ENCODE measurements around the gene HOXB8. TPM values are rescaled to one million over a fixed set of nuclear protein-coding genes. Genes with fewer than 3 reads are reported as not detected.

Gene HOXB8
- total RNA-seq, 1 experiment from 2014 or later, result not detected

- Histone ChIP-seq H3K4me2 (ENCODE audit: low read length) (peak overlapping the region; percentile 85), H4K20me1 (ENCODE audit: low read length) (no peaks in the 10 kb centered on the region), H3K4me3 (ENCODE audit: low read length) (peak overlapping the region; percentile 70), H2AFZ (ENCODE audit: low read length) (peak overlapping the region; percentile 88), H3K36me3 (ENCODE audit: low read depth, low read length) (no peaks in the 10 kb centered on the region), H3K9me3 (ENCODE audit: low read length) (no peaks in the 10 kb centered on the region), H3K4me1 (ENCODE audit: insufficient read depth, low read length) (peaks cover 12% of the 10 kb centered on the region), H3K27ac (ENCODE audit: low read length) (no peak overlapping the region), H3F3A (ENCODE audit: low read length, unreplicated experiment) (no peaks in the 10 kb centered on the region), H3K79me2 (ENCODE audit: low read length) (no peaks in the 10 kb centered on the region), H3K9me2 (replicated peaks; ENCODE audit: low read length) (no peaks in the 10 kb centered on the region), H3K9ac (ENCODE audit: low read length) (peak overlapping the region; percentile 54), H3K27me3 (ENCODE audit: low read length) (peaks cover 59% of the 10 kb centered on the region)
- ATAC-seq (peak; percentile 84), DNase-seq (peak; percentile 77)
- intact Hi-C loops (cut with micrococcal nuclease), result no loop called here
- BruUV-seq (replicated peaks), result TSS peak; percentile 16
- CTCF ChIA-PET, result interaction anchor here (0.6 to 1.2 kb wide), 5 partner anchors 10 to 381 kb away, joined by 3 to 21 read pairs (median 4); no protein-coding TSS in a partner anchor
- POLR2A ChIA-PET (ENCODE audit: unreplicated experiment), result interaction anchor here (0.5 to 0.7 kb wide), 11 partner anchors 11 to 595 kb away, joined by 3 to 26 read pairs (median 4); partner anchors contain the start of genes HOXB13, HOXB5 and HOXB8
- TF ChIP-seq EZH2 (IDR thresholded peaks at IDR 0.05; ENCODE audit: low read length, unreplicated experiment), result no peak
- peak; percentile 94 for TF ChIP-seq EZH2phosphoT487 (IDR thresholded peaks at IDR 0.05; ENCODE audit: borderline replicate concordance, low read length)
- no peak for TF ChIP-seq CTCF (conservative IDR thresholded peaks at IDR 0.05; ENCODE audit: low read depth, low read length)
Measured at GRCh38 chr17:48625495-48626244, 10.6 kb upstream of the HOXB8 start.

- H3K4me2 ChIP-seq (ENCODE audit: low read length), result peak overlapping the region; percentile 85
- H3K9ac ChIP-seq (ENCODE audit: low read length), result peak overlapping the region; percentile 54; the same call in 1 of the 2 replicates
- peak overlapping the region; percentile 70 for H3K4me3 ChIP-seq (ENCODE audit: low read length)
- no peaks in the 10 kb centered on the region for H3K9me2 ChIP-seq (replicated peaks; ENCODE audit: low read length)
- intact Hi-C loops (cut with micrococcal nuclease), result no loop called here
- H3K4me1 ChIP-seq (ENCODE audit: insufficient read depth, low read length), result peaks cover 12% of the 10 kb centered on the region
- H3K9me3 ChIP-seq (ENCODE audit: low read length), result no peaks in the 10 kb centered on the region
- ChIA-PET POLR2A (ENCODE audit: unreplicated experiment) (interaction anchor here (0.5 to 0.7 kb wide), 5 partner anchors 15 to 594 kb away, joined by 3 to 8 read pairs (median 4); partner anchors contain the start of gene HOXB13), CTCF (interaction anchor here (0.6 to 1.2 kb wide), 6 partner anchors 12 to 380 kb away, joined by 3 to 21 read pairs (median 4); no protein-coding TSS in a partner anchor)
- H3K36me3 ChIP-seq (ENCODE audit: low read depth, low read length), result no peaks in the 10 kb centered on the region
- H3F3A ChIP-seq (ENCODE audit: low read length, unreplicated experiment), result no peaks in the 10 kb centered on the region
- no peak for TF ChIP-seq CTCF (conservative IDR thresholded peaks at IDR 0.05; ENCODE audit: low read depth, low read length)
- peak; percentile 75; the same call in 1 of the 2 replicates for TF ChIP-seq EZH2phosphoT487 (IDR thresholded peaks at IDR 0.05; ENCODE audit: borderline replicate concordance, low read length)
- peak; percentile 51 for TF ChIP-seq EZH2 (IDR thresholded peaks at IDR 0.05; ENCODE audit: low read length, unreplicated experiment)
- BruUV-seq (replicated peaks), result no TSS peak
- DNase-seq (peak; percentile 57), ATAC-seq (peak; percentile 57)
- no peaks in the 10 kb centered on the region for H4K20me1 ChIP-seq (ENCODE audit: low read length)
- no peak overlapping the region for H3K27ac ChIP-seq (ENCODE audit: low read length)
- peaks cover 54% of the 10 kb centered on the region for H3K27me3 ChIP-seq (ENCODE audit: low read length)
- H3K79me2 ChIP-seq (ENCODE audit: low read length), result no peaks in the 10 kb centered on the region
- peak overlapping the region; percentile 88 for H2AFZ ChIP-seq (ENCODE audit: low read length)
Measured at GRCh38 chr17:48624544-48625494, 9.7 kb upstream of the HOXB8 start.

Data from PC-3 (cell line).